Measurements from ENCODE around the gene LIPC.

GRCh38 chr15:58423831-58424608 lies 7.8 kb upstream of the LIPC start:
- TF ChIP-seq, protein P1, sequence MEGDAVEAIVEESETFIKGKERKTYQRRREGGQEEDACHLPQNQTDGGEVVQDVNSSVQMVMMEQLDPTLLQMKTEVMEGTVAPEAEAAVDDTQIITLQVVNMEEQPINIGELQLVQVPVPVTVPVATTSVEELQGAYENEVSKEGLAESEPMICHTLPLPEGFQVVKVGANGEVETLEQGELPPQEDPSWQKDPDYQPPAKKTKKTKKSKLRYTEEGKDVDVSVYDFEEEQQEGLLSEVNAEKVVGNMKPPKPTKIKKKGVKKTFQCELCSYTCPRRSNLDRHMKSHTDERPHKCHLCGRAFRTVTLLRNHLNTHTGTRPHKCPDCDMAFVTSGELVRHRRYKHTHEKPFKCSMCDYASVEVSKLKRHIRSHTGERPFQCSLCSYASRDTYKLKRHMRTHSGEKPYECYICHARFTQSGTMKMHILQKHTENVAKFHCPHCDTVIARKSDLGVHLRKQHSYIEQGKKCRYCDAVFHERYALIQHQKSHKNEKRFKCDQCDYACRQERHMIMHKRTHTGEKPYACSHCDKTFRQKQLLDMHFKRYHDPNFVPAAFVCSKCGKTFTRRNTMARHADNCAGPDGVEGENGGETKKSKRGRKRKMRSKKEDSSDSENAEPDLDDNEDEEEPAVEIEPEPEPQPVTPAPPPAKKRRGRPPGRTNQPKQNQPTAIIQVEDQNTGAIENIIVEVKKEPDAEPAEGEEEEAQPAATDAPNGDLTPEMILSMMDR (IDR thresholded peaks at IDR 0.05), result no peak
- no peak for TF ChIP-seq POLR2A (IDR thresholded peaks at IDR 0.05)
- TF ChIP-seq POLR2AphosphoS5 (IDR thresholded peaks at IDR 0.05), result no peak
